Amniotic epithelial cell (primary cell): ENCODE data around the gene ZBTB22.
"Not testable (repeated sequence)": the region's sequence is repeated elsewhere in the genome, so short reads cannot be mapped to it uniquely, and the experiment has no call there.

ENCODE experiments used
- DNase-seq: peaks from one replicate; pipeline ENCODE4 v3.0.0-alpha.2; 2010; ENCODE audit warnings: low read depth

The ZBTB22 gene

GRCh38 chr6:33317669-33318425, at the start of gene ZBTB22:
Gene ZBTB22, minus strand, starts transcription at chr6:33317744. Its CDS starts 828 bp downstream, at chr6:33316916.
- DNase-seq, result peak; percentile 99

- no peak for DNase-seq
These were observed 49.6 kb upstream of the ZBTB22 start for GRCh38 chr6:33367009-33367714.

- DNase-seq, result not testable (repeated sequence)
These were observed 47.8 kb upstream of the ZBTB22 start for GRCh38 chr6:33365206-33365971.

GRCh38 chr6:33364475-33365205, 47.1 kb upstream of the ZBTB22 start:
- peak; percentile 66 for DNase-seq

- DNase-seq, result not testable (repeated sequence)
These were observed 45.9 kb upstream of the ZBTB22 start for GRCh38 chr6:33363486-33363885.

- DNase-seq, result no peak
These were observed 41.8 kb upstream of the ZBTB22 start for GRCh38 chr6:33359331-33359730.

GRCh38 chr6:33357160-33357871, 39.8 kb upstream of the ZBTB22 start:
- not testable (repeated sequence) for DNase-seq

GRCh38 chr6:33356295-33356694, 38.8 kb upstream of the ZBTB22 start:
- no peak for DNase-seq

- DNase-seq, result not testable (repeated sequence)
These were observed 38.3 kb upstream of the ZBTB22 start for GRCh38 chr6:33355860-33356259.

GRCh38 chr6:33347816-33348215, 30.3 kb upstream of the ZBTB22 start:
- DNase-seq, result no peak

- peak; percentile 55 for DNase-seq
These were observed 29.4 kb upstream of the ZBTB22 start for GRCh38 chr6:33346972-33347371.

GRCh38 chr6:33344701-33345697, 27.5 kb upstream of the ZBTB22 start:
- peak; percentile 93 for DNase-seq

- no peak for DNase-seq
These were observed 26.5 kb upstream of the ZBTB22 start for GRCh38 chr6:33343953-33344611.

- DNase-seq, result not testable (repeated sequence)
These were observed 26.0 kb upstream of the ZBTB22 start for GRCh38 chr6:33343606-33343952.

- DNase-seq, result no peak
These were observed 21.6 kb upstream of the ZBTB22 start for GRCh38 chr6:33339193-33339592.

GRCh38 chr6:33336495-33336894, 19.0 kb upstream of the ZBTB22 start:
- no peak for DNase-seq

GRCh38 chr6:33335916-33336315, 18.4 kb upstream of the ZBTB22 start:
- DNase-seq, result no peak

GRCh38 chr6:33333666-33334065, 16.1 kb upstream of the ZBTB22 start:
- DNase-seq, result no peak

- no peak for DNase-seq
These were observed 13.2 kb upstream of the ZBTB22 start for GRCh38 chr6:33330736-33331135.

GRCh38 chr6:33329058-33329457, 11.5 kb upstream of the ZBTB22 start:
- no peak for DNase-seq
